GM12864 (cell line): Measurements from ENCODE around the gene PDRG1.
A peak's percentile ranks its signal among the peaks of the same experiment; 100 is the strongest.

Source experiments
- DNase-seq: peaks from one replicate; pipeline ENCODE4 v3.0.0-alpha.2; 2011; ENCODE audit warnings: low read depth
- H3K4me3 ChIP-seq: 2 replicates; pipeline ENCODE4 v1.5.1; 2011; ENCODE audit warnings: mild to moderate bottlenecking, low read depth, low read length, control low read depth
- CTCF ChIP-seq: IDR thresholded peaks from 2 replicates; pipeline ENCODE4 v1.5.1; 2011; ENCODE audit warnings: low read depth, mild to moderate bottlenecking, moderate library complexity, low read length, control low read depth, inconsistent platforms; ENCODE audit errors: missing control alignments

The PDRG1 gene

GRCh38 chr20:31954500-31954899 lies 2.7 kb upstream of the PDRG1 start:
- no peak for DNase-seq
- TF ChIP-seq CTCF = no peak
- H3K4me3 ChIP-seq = no peak overlapping the region

GRCh38 chr20:31953556-31954148 lies 1.8 kb upstream of the PDRG1 start:
- DNase-seq = no peak
- TF ChIP-seq CTCF = no peak
- no peak overlapping the region for H3K4me3 ChIP-seq

- H3K4me3 ChIP-seq = peak overlapping the region; percentile 90
- DNase-seq = no peak
- TF ChIP-seq CTCF = no peak
These were observed 680 bp downstream of the PDRG1 start for GRCh38 chr20:31951203-31951529.

- TF ChIP-seq CTCF = no peak
- no peak for DNase-seq
- peak overlapping the region; percentile 90; the same call in 1 of the 2 replicates for H3K4me3 ChIP-seq
These were observed 1.8 kb downstream of the PDRG1 start for GRCh38 chr20:31949877-31950646.

- no peak overlapping the region for H3K4me3 ChIP-seq
- no peak for DNase-seq
- TF ChIP-seq CTCF = no peak
These were observed 3.8 kb downstream of the PDRG1 start for GRCh38 chr20:31948008-31948407.

GRCh38 chr20:31945785-31946184 lies 6.1 kb downstream of the PDRG1 start:
- H3K4me3 ChIP-seq = no peak overlapping the region
- no peak for DNase-seq
- TF ChIP-seq CTCF = no peak

- no peak overlapping the region for H3K4me3 ChIP-seq
- no peak for DNase-seq
- no peak for TF ChIP-seq CTCF
These were observed 6.5 kb downstream of the PDRG1 start for GRCh38 chr20:31945319-31945718.
